GM19463 (cell line): ENCODE data around the gene GNG13.
"Not testable (repeated sequence)": the region's sequence is repeated elsewhere in the genome, so short reads cannot be mapped to it uniquely, and the experiment has no call there.

Experiments used
- ATAC-seq: cut with Tn5 transposase; IDR thresholded peaks from one replicate; pipeline ENCODE4 v1.9.1; 2021; ENCODE audit warnings: mild to moderate bottlenecking, moderate library complexity; ENCODE audit not compliant: unreplicated experiment

GNG13 gene

GRCh38 chr16:799948-800833 lies at the start of gene GNG13:
GNG13 (minus strand) TSS chr16:800734; CDS start chr16:799077, 1,657 bp downstream.
- no peak for ATAC-seq

- no peak for ATAC-seq
Observed at GRCh38 chr16:848510-849253, 48.1 kb upstream of the GNG13 start.

- no peak for ATAC-seq
Observed at GRCh38 chr16:847681-848445, 47.3 kb upstream of the GNG13 start.

- ATAC-seq, result no peak
Observed at GRCh38 chr16:847151-847550, 46.6 kb upstream of the GNG13 start.

- ATAC-seq, result no peak
Observed at GRCh38 chr16:845351-845745, 44.8 kb upstream of the GNG13 start.

- no peak for ATAC-seq
Observed at GRCh38 chr16:844638-845350, 44.3 kb upstream of the GNG13 start.

- ATAC-seq, result no peak
Observed at GRCh38 chr16:843771-844170, 43.2 kb upstream of the GNG13 start.

GRCh38 chr16:842711-843560 lies 42.4 kb upstream of the GNG13 start:
- no peak for ATAC-seq

GRCh38 chr16:842061-842476 lies 41.5 kb upstream of the GNG13 start:
- no peak for ATAC-seq

GRCh38 chr16:841455-842060 lies 41.0 kb upstream of the GNG13 start:
- ATAC-seq, result no peak

GRCh38 chr16:840561-841454 lies 40.3 kb upstream of the GNG13 start:
- ATAC-seq, result no peak

- no peak for ATAC-seq
Observed at GRCh38 chr16:839643-840408, 39.3 kb upstream of the GNG13 start.

- no peak for ATAC-seq
Observed at GRCh38 chr16:838741-839140, 38.2 kb upstream of the GNG13 start.

GRCh38 chr16:836822-837221 lies 36.3 kb upstream of the GNG13 start:
- not testable (repeated sequence) for ATAC-seq

- ATAC-seq, result no peak
Observed at GRCh38 chr16:836221-836620, 35.7 kb upstream of the GNG13 start.

GRCh38 chr16:835373-835772 lies 34.8 kb upstream of the GNG13 start:
- no peak for ATAC-seq

- ATAC-seq, result no peak
Observed at GRCh38 chr16:833411-833810, 32.9 kb upstream of the GNG13 start.
